NT2/D1 (cell line): ENCODE results near the gene CCDC194.
"Not testable (repeated sequence)": the region's sequence is repeated elsewhere in the genome, so short reads cannot be mapped to it uniquely, and the experiment has no call there.

Experiments
- DNase-seq: peaks from one replicate; pipeline ENCODE4 v3.0.0-alpha.2; 2011; ENCODE audit warnings: low read depth, low spot score
- H3K27me3 ChIP-seq: 2 replicates; pipeline ENCODE4 v1.6.0; 2011; ENCODE audit warnings: mild to moderate bottlenecking; ENCODE audit not compliant: insufficient read length, insufficient read depth
- H3K36me3 ChIP-seq: 2 replicates; pipeline ENCODE4 v1.6.1; 2011; ENCODE audit warnings: mild to moderate bottlenecking, low read length, mixed read lengths; ENCODE audit not compliant: insufficient read depth, insufficient read length
- H3K4me1 ChIP-seq: 2 replicates; pipeline ENCODE4 v1.5.1; 2011; ENCODE audit not compliant: insufficient read depth, insufficient read length
- H3K4me3 ChIP-seq: 2 replicates; pipeline ENCODE4 v1.5.1; 2011; ENCODE audit warnings: low read depth; ENCODE audit not compliant: insufficient read length
- H3K9ac ChIP-seq: 2 replicates; pipeline ENCODE4 v1.6.0; 2011; ENCODE audit warnings: low read depth; ENCODE audit not compliant: insufficient read length
- H3K9me3 ChIP-seq: 2 replicates; pipeline ENCODE4 v1.5.1; 2011; ENCODE audit warnings: mild to moderate bottlenecking, low read length; ENCODE audit not compliant: insufficient read depth
- SUZ12 ChIP-seq: IDR thresholded peaks from 2 replicates; pipeline ENCODE4 v1.6.1; 2011; ENCODE audit not compliant: insufficient read length, insufficient read depth; ENCODE audit errors: extremely low read depth
- YY1 ChIP-seq: IDR thresholded peaks from 2 replicates; pipeline ENCODE4 v1.6.1; 2011; ENCODE audit not compliant: insufficient read length, insufficient read depth
- ZNF274 ChIP-seq: IDR thresholded peaks from 2 replicates; pipeline ENCODE4 v1.6.1; 2011; ENCODE audit warnings: mild to moderate bottlenecking, low read depth, low read length

The CCDC194 gene

GRCh38 chr19:17379221-17379631 is 14.8 kb downstream of the CCDC194 start:
- H3K9ac ChIP-seq = no peak overlapping the region
- no peak for TF ChIP-seq SUZ12
- no peak for DNase-seq

DNA sequence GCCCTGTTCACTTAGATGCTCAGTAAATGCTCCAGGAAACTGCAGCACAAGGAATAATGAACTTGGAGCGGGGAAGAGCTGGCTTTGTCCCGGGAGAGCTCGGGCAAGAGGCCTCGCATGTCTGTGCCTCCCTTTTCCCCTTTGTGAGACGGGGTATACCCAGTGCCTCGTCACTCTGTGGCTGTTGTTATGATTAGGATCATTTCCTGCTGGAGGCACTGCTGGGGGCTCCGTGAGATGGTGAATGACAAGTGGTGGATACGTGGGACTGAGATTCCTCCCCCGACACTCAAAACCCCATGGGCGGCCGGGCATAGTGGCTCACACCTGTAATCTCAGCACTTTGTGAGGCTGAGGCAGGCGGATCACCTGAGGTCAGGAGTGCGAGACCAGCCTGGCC is 15.7 kb downstream of the CCDC194 start:
- H3K36me3 ChIP-seq = no peaks in the 10 kb centered on the region
- no peak overlapping the region for H3K4me3 ChIP-seq
- H3K4me1 ChIP-seq = peaks cover 14% of the 10 kb centered on the region
- peaks cover 8% of the 10 kb centered on the region; the same call in 1 of the 2 replicates for H3K9me3 ChIP-seq
- H3K9ac ChIP-seq = peak overlapping the region; percentile 42
- DNase-seq = no peak
- no peak for TF ChIP-seq SUZ12
- no peak for TF ChIP-seq YY1
- no peak for TF ChIP-seq ZNF274
- H3K27me3 ChIP-seq = no peaks in the 10 kb centered on the region

More at GRCh38 chr19:17379221-17379631, 14.8 kb downstream of the CCDC194 start:
- peaks cover 13% of the 10 kb centered on the region for H3K4me1 ChIP-seq
- no peak overlapping the region for H3K4me3 ChIP-seq
- H3K9me3 ChIP-seq = peaks cover 8% of the 10 kb centered on the region; the same call in 1 of the 2 replicates
- no peaks in the 10 kb centered on the region for H3K27me3 ChIP-seq
- H3K36me3 ChIP-seq = no peaks in the 10 kb centered on the region

DNA sequence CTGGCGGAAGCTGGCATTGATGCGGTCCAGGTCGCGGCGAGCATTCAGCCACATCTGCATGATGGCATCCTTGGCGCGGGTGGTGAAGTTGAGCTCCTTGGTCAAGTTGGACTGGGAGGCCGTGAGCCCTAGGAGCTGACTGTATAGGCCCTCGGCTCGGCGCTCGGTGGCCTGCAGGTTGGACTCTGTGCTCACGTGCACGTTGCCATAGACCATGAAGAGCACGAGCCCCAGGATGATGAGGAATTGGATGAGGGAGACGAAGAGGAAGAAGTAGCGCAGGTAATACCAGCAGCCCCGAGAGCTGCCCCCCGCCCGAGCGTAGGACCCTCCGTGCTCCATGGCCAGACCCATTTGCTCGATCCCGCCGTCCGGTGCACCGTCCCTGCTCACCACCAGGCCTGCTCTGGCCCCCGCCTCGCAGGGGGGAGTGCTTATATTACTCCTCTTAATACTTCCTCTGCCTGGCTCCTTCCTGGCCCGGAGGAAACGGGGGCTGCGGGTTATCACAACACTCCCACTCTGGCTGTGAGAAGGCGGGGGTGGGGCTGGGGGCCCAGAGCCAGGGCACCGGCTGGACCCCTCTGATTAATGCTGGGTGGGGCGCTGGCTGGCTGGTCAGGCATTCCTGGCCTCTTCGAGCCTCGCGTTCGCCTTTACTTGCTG is 16.9 kb downstream of the CCDC194 start, which contains the start of gene PLVAP:
TSS of gene PLVAP (minus strand) at position 408 of the 666 bp plus-strand sequence. CDS start at position 354, 54 bp downstream.
- H3K4me1 ChIP-seq = peaks cover 14% of the 10 kb centered on the region
- H3K4me3 ChIP-seq = no peak within 1 kb of the TSS
- H3K27me3 ChIP-seq = no peaks in the 10 kb centered on the region
- no peak for DNase-seq
- H3K9me3 ChIP-seq = peaks cover 8% of the 10 kb centered on the region; the same call in 1 of the 2 replicates
- H3K9ac ChIP-seq = peak within 1 kb of the TSS; percentile 42
- H3K36me3 ChIP-seq = no peaks in the 10 kb centered on the region
- TF ChIP-seq SUZ12 = no peak
- no peak for TF ChIP-seq ZNF274
- TF ChIP-seq YY1 = no peak

GRCh38 chr19:17370026-17370587 is 23.9 kb downstream of the CCDC194 start:
- Histone ChIP-seq H3K27me3 (peaks cover 4% of the 10 kb centered on the region), H3K9me3 (no peaks in the 10 kb centered on the region), H3K4me1 (peaks cover 4% of the 10 kb centered on the region), H3K4me3 (no peak overlapping the region), H3K9ac (no peak overlapping the region), H3K36me3 (no peaks in the 10 kb centered on the region)
- DNase-seq = no peak
- TF ChIP-seq YY1 (no peak), ZNF274 (no peak), SUZ12 (no peak)

GRCh38 chr19:17365361-17365760 is 28.6 kb downstream of the CCDC194 start:
- TF ChIP-seq SUZ12 = no peak
- no peak for TF ChIP-seq YY1
- TF ChIP-seq ZNF274 = no peak
- peaks cover 4% of the 10 kb centered on the region for H3K27me3 ChIP-seq
- no peaks in the 10 kb centered on the region for H3K9me3 ChIP-seq
- no peak overlapping the region for H3K4me3 ChIP-seq
- H3K4me1 ChIP-seq = peaks cover 3% of the 10 kb centered on the region
- H3K9ac ChIP-seq = no peak overlapping the region
- no peaks in the 10 kb centered on the region for H3K36me3 ChIP-seq
- no peak for DNase-seq

DNA sequence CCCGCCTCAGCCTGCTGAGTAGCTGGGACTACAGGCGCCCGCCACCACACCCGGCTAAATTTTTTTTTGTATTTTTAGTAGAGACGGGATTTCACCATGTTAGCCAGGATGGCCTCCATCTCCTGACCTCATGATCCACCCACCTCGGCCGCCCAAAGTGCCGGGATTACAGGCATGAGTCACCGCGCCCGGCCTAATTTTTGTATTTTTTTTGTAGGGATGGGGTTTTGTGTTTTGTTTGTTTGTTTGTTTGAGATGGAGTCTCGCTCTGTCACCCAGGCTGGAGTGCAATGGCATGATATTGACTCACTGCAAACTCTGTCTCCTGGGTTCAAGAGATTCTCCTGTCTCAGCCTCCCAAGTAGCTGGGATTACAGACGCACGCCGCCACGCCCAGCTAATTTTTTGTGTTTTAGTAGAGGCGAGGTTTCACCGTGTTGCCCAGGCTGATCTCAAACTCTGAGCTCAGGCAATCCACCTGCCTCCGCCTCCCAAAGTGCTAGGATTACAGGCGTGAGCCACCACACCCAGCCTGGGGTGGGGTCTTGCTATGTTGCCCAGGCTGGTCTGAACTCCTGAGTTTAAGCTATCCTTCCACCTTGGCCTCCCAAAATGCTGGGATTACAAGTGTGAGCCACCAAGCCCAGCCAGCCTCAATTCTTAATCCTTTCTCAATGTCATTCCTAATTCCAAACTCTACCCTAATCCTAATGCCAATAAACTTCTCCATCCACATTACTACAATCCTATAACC is 30.0 kb downstream of the CCDC194 start:
- H3K9me3 ChIP-seq, H3K4me1 ChIP-seq, DNase-seq, H3K27me3 ChIP-seq, H3K4me3 ChIP-seq, H3K36me3 ChIP-seq, H3K9ac ChIP-seq: not testable (repeated sequence)

DNA sequence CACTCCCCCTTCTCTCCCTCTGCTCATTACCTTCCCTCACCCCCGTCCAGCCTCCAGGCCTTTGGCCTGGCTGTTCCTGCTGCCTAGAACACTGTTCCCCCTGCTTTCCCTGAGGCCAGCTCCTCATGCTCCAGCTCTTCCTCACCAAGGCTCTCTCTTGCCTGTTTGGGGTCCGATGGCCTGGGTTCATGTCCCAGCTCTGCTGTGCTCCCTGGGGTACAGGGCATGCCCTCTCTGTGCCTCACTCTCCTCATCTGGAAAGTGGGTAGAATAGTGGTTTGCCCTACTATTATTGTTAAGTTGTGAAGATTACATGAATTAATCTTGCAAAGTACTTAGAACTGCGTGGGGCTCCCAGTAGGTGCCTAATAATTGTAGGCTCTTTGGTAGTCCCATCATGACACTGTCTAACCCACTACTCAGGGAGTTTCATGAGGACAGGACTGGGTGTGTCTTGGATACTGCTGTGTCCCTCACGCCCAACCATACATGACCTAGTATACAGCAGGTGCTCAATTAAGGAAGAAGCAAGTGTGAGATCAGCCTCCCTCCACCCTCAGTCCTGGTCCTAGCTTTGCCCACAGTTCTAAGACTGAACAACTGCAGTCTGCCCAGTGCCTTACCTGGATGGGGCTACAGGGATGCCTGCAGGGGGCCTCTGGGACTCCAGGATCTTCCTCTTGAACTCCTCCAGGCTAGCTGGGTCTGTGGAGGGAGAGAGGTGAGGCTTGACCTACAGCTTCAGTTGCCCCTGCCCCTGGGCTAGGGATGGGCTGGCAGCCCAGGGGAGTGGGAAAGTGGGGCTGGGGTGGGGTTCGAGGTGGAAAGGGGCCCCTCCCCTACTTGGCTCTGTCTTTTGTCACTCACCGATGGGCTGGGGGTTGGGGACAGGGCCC is 33.8 kb downstream of the CCDC194 start:
- Histone ChIP-seq H3K27me3 (no peaks in the 10 kb centered on the region), H3K36me3 (no peaks in the 10 kb centered on the region), H3K4me1 (peaks cover 4% of the 10 kb centered on the region), H3K4me3 (no peak overlapping the region), H3K9ac (peak overlapping the region; percentile 26), H3K9me3 (no peaks in the 10 kb centered on the region)
- TF ChIP-seq YY1 (no peak), ZNF274 (no peak), SUZ12 (no peak)
- DNase-seq = no peak
